RPMI8226 (cell line): ENCODE measurements around the gene NRP1.

Experiments
- DNase-seq: peaks from one replicate; pipeline ENCODE4 v3.0.0-alpha.2; 2015

The NRP1 gene

GRCh38 chr10:33347211-33347610, 12.7 kb upstream of the NRP1 start:
- no peak for DNase-seq

GRCh38 chr10:33345236-33345635, 10.8 kb upstream of the NRP1 start:
- no peak for DNase-seq

DNA sequence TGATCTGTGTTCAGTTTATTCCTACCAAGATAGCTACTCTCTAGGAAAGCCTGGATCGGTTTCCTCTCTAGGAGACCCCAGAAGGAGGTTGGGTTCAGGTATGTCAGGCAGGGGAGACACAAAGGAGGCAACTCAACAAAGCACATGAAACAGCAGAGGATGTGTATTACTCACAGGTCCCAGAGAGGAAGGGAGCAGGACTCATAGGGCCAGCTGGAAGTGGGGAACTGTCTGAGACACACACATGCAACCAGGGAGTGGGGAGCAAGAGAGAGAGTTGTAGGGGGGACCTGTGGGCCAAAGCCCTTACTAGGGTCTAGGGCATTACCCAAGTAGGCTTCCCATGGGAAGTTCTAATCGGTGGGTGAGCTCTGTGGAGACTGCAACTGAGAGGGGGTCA, 10.2 kb upstream of the NRP1 start:
- DNase-seq: no peak

DNA sequence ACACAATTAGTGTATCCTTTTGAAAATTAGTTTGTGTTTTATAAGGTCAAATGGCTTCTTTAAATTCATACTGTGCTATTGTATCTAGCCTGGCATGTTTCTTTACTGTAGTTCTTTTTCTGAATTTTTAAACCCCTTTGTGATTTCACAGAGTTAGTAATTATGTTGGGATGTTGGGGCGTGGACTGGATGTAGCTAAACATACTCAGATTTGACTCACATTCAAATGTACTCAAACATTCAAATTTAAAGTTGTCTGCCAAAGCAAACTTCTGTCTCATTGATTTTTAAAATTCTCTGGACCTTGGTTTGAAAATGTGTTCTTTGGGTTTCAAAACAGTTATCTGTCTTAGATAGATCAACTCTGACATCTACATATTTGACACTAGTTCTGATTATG, 7.2 kb upstream of the NRP1 start:
- DNase-seq: no peak

- peak; percentile 6 for DNase-seq
Measured at GRCh38 chr10:33337326-33337957, 3.0 kb upstream of the NRP1 start.

DNA sequence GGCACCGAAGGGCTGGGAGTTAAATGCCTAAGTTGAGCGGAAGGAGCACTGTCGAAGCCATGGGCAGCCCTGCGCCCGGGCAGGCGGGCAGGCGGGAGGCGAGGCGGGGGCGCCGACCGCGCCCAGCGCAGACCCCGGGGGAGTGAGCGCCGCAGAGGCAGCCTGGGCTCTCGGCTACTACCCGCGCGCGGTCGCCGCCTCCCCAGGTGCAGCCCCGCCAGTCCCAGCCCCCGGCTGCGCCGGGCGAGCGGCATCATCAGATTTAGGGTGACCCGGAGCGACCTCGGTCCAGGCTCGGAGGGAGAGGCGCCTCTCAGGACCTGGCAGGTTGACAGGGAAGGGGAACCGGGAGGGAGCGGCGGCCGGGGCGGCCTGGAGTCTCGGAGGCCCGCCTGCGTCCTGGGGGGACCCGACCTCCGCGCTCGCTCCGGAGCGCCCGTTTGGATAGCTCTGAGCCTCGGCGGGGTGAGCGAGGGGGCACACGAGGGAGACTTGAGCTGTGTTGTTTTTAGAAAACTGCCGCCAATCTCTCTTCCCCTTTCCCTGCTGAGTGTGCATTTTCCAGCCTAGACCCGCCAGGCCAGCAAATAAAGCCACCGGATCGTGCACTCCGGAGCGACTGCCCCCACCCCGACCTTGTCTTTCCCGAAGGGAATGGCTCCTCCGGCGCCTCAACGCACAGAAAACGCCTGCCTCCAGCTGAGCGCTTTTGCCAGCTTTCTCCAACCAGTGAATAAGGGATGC, 2.3 kb upstream of the NRP1 start:
- peak; percentile 24 for DNase-seq

GRCh38 chr10:33335801-33336581, 1.5 kb upstream of the NRP1 start:
- DNase-seq: peak; percentile 8

- no peak for DNase-seq
Measured at GRCh38 chr10:33335551-33335800, 1.0 kb upstream of the NRP1 start.

GRCh38 chr10:33334805-33335550, 511 bp upstream of the NRP1 start:
- no peak for DNase-seq

- DNase-seq: no peak
Measured at GRCh38 chr10:33333260-33334101, 986 bp downstream of the NRP1 start.

- DNase-seq: no peak
Measured at GRCh38 chr10:33332183-33333065, 2.0 kb downstream of the NRP1 start.

GRCh38 chr10:33331379-33331694, 3.1 kb downstream of the NRP1 start:
- no peak for DNase-seq

- peak; percentile 57 for DNase-seq
Measured at GRCh38 chr10:33330543-33331378, 3.7 kb downstream of the NRP1 start.

- no peak for DNase-seq
Measured at GRCh38 chr10:33329178-33329577, 5.3 kb downstream of the NRP1 start.

DNA sequence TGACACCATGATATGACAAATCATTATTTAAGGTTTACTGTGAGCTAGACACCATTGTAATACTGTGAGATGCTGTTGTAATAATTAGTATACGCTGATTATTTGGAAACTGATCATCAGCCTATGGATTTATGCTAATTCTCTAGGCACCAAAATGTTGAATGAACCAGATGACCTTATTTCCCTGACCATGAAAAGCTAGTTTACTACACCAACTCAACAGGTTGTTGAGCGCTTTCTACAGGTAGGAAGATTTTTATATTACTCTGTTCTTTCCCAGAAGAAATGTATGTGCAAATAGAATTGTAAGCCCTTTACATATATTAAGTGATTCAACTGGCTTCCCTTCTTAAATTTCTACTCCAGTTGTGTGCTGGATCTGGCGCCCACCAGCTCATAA, 6.2 kb downstream of the NRP1 start:
- DNase-seq: no peak

DNA sequence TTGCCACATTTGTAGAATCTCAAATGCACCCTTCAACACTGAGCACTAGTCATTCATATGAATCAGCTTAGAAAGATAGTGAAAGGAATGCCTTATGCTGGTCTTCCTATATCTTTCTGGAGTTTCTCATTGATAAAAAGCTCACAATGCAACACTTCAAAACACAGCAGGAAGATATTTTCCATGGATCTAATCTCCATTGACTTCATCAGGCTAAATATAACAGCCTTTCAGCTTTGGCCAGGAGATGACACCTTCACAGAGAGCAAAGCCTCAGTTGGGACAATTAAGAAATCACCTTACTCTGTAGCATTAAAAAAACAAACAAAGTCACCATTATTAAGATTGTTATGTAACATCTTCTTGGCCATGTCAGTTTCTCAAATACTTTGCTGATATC, 6.7 kb downstream of the NRP1 start:
- no peak for DNase-seq

GRCh38 chr10:33326933-33327332, 7.5 kb downstream of the NRP1 start:
- DNase-seq: no peak

- no peak for DNase-seq
Measured at GRCh38 chr10:33325929-33326328, 8.5 kb downstream of the NRP1 start.

GRCh38 chr10:33323721-33324120, 10.7 kb downstream of the NRP1 start:
- DNase-seq: no peak

- no peak for DNase-seq
Measured at GRCh38 chr10:33321516-33321915, 13.0 kb downstream of the NRP1 start.

DNA sequence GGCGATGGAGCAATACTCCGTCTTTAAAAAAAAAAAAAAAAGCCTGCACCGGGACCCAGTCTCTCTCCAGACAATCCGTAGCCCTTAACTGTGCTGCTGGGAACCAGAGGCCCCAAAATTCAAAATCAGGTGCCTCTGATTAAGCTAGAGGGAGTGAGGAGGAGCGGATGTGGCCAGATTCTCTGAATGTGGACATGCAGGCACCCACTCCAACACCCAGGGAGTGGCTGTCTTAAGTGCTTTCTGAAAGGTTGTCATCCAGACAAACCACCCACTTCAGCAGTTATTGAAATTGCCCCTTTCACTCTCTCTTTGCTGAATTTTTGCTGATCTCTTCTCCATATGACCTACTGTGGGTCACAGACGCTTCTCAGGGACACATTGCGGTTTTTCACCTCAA, 14.2 kb downstream of the NRP1 start:
- peak; percentile 17 for DNase-seq
